Activated CD8-positive, alpha-beta T cell treated with anti-CD3 and anti-CD28 coated beads, Interleukin-2, amount 10 ng/mL, durations not matched to agents 7 days and 5 days (primary cell): Measurements from ENCODE around the gene VDAC2. TPM values are rescaled to one million over a fixed set of nuclear protein-coding genes. Genes with fewer than 3 reads are reported as not detected.

Experiments used
- ATAC-seq: fragments of 150-1000 bp; cut with Tn5 transposase; one replicate; pipeline ENCODE4 v1.10.0; 2021; ENCODE audit warnings: moderate library complexity
- CTCF ChIA-PET: fragments of 350-600 bp; sonication (Branson Sonifier 250); formaldehyde crosslinking; loops from one replicate; lab custom pipeline; 2021; ENCODE audit warnings: antibody characterized with exemption; lab: Charles Lee
- POLR2A ChIA-PET: fragments of 350-600 bp; sonication (Branson Sonifier 250); formaldehyde crosslinking; loops from one replicate; lab custom pipeline; 2021; ENCODE audit warnings: antibody characterized with exemption; lab: Charles Lee
- DNase-seq: peaks from one replicate; pipeline ENCODE4 v3.0.0-alpha.2; 2020
- H3K27ac Mint-ChIP-seq: one replicate; pipeline ENCODE4 v1.8.0; 2021; ENCODE audit warnings: mild to moderate bottlenecking, mixed read lengths
- H3K27me3 Mint-ChIP-seq: one replicate; pipeline ENCODE4 v1.8.0; 2021; ENCODE audit warnings: low read depth, mixed read lengths
- H3K36me3 Mint-ChIP-seq: one replicate; pipeline ENCODE4 v1.8.0; 2021; ENCODE audit warnings: low read depth, mixed read lengths
- H3K4me1 Mint-ChIP-seq: one replicate; pipeline ENCODE4 v1.8.0; 2021; ENCODE audit warnings: low read depth, mixed read lengths
- H3K4me3 Mint-ChIP-seq: one replicate; pipeline ENCODE4 v1.8.0; 2021; ENCODE audit warnings: mild to moderate bottlenecking, mixed read lengths
- H3K9me3 Mint-ChIP-seq: one replicate; pipeline ENCODE4 v1.8.0; 2022; ENCODE audit warnings: mixed read lengths; ENCODE audit not compliant: insufficient read depth
- total RNA-seq, 2 experiments: library from RNA; stranded (reverse); gene quantifications; one replicate each; pipeline ENCODE4 v1.2.3, GENCODE V29; 2021

VDAC2 gene
- total RNA-seq, 2 experiments from 2014 or later = 152 to 159 TPM

GRCh38 chr10:75238182-75239095 lies 27.8 kb downstream of the VDAC2 start:
- Mint-ChIP-seq H3K27ac (no peak overlapping the region), H3K9me3 (no peaks in the 10 kb centered on the region), H3K27me3 (no peaks in the 10 kb centered on the region), H3K4me3 (no peak overlapping the region), H3K36me3 (peaks cover 6% of the 10 kb centered on the region), H3K4me1 (peaks cover 13% of the 10 kb centered on the region)
- DNase-seq (no peak), ATAC-seq (no peak)
- ChIA-PET CTCF (interaction anchor here (1.4 to 12.8 kb wide), 4 partner anchors 27 to 140 kb away, joined by 4 to 279 read pairs (median 36); partner anchors contain the start of genes SAMD8 and VDAC2), POLR2A (interaction anchor here (1.0 kb wide), 1 partner anchor 219 kb away, joined by 3 read pairs; no protein-coding TSS in a partner anchor)

- Mint-ChIP-seq H3K4me1 (peaks cover 8% of the 10 kb centered on the region), H3K27ac (no peak overlapping the region), H3K9me3 (no peaks in the 10 kb centered on the region), H3K4me3 (no peak overlapping the region), H3K36me3 (no peaks in the 10 kb centered on the region), H3K27me3 (no peaks in the 10 kb centered on the region)
- DNase-seq (no peak), ATAC-seq (no peak)
- ChIA-PET POLR2A (no interaction called here), CTCF (interaction anchor here (12.8 kb wide), 1 partner anchor 55 kb away, joined by 279 read pairs; no protein-coding TSS in a partner anchor)
Measured at GRCh38 chr10:75239096-75239790, 28.6 kb downstream of the VDAC2 start.

GRCh38 chr10:75240329-75241076 lies 29.9 kb downstream of the VDAC2 start:
- Mint-ChIP-seq H3K27ac (no peak overlapping the region), H3K27me3 (no peaks in the 10 kb centered on the region), H3K9me3 (no peaks in the 10 kb centered on the region), H3K36me3 (no peaks in the 10 kb centered on the region), H3K4me3 (no peak overlapping the region), H3K4me1 (peaks cover 8% of the 10 kb centered on the region)
- no peak for DNase-seq
- POLR2A ChIA-PET = interaction anchor here (0.6 kb wide), 2 partner anchors 71 to 513 kb away, joined by 3 read pairs; no protein-coding TSS in a partner anchor
- ATAC-seq = no peak
- CTCF ChIA-PET = no interaction called here

GRCh38 chr10:75243426-75243825 lies 32.8 kb downstream of the VDAC2 start:
- ATAC-seq (no peak), DNase-seq (no peak)
- H3K4me3 Mint-ChIP-seq = no peak overlapping the region
- H3K27ac Mint-ChIP-seq = no peak overlapping the region
- POLR2A ChIA-PET = no interaction called here
- no peaks in the 10 kb centered on the region for H3K27me3 Mint-ChIP-seq
- no peaks in the 10 kb centered on the region for H3K4me1 Mint-ChIP-seq
- CTCF ChIA-PET = no interaction called here
- H3K36me3 Mint-ChIP-seq = no peaks in the 10 kb centered on the region
- no peaks in the 10 kb centered on the region for H3K9me3 Mint-ChIP-seq

GRCh38 chr10:75244487-75245353 lies 34.1 kb downstream of the VDAC2 start:
- Mint-ChIP-seq H3K9me3 (no peaks in the 10 kb centered on the region), H3K4me3 (no peak overlapping the region), H3K27ac (no peak overlapping the region), H3K36me3 (no peaks in the 10 kb centered on the region), H3K4me1 (no peaks in the 10 kb centered on the region), H3K27me3 (no peaks in the 10 kb centered on the region)
- ATAC-seq (no peak), DNase-seq (no peak)
- ChIA-PET POLR2A (no interaction called here), CTCF (interaction anchor here (1.0 kb wide), 1 partner anchor 8 kb away, joined by 3 read pairs; no protein-coding TSS in a partner anchor)

- no peak overlapping the region for H3K27ac Mint-ChIP-seq
- ChIA-PET POLR2A (no interaction called here), CTCF (interaction anchor here (1.0 to 1.6 kb wide), 2 partner anchors 9 kb away, joined by 3 to 4 read pairs; no protein-coding TSS in a partner anchor)
- H3K4me3 Mint-ChIP-seq = no peak overlapping the region
- no peaks in the 10 kb centered on the region for H3K36me3 Mint-ChIP-seq
- no peaks in the 10 kb centered on the region for H3K4me1 Mint-ChIP-seq
- DNase-seq (no peak), ATAC-seq (no peak)
- H3K9me3 Mint-ChIP-seq = no peaks in the 10 kb centered on the region
- H3K27me3 Mint-ChIP-seq = no peaks in the 10 kb centered on the region
Measured at GRCh38 chr10:75245354-75246250, 35.0 kb downstream of the VDAC2 start.

GRCh38 chr10:75246506-75246905 lies 35.9 kb downstream of the VDAC2 start:
- ChIA-PET CTCF (interaction anchor here (1.6 kb wide), 1 partner anchor 10 kb away, joined by 4 read pairs; no protein-coding TSS in a partner anchor), POLR2A (no interaction called here)
- Mint-ChIP-seq H3K4me3 (no peak overlapping the region), H3K27ac (no peak overlapping the region), H3K4me1 (no peaks in the 10 kb centered on the region), H3K36me3 (no peaks in the 10 kb centered on the region), H3K27me3 (peaks cover 3% of the 10 kb centered on the region), H3K9me3 (no peaks in the 10 kb centered on the region)
- ATAC-seq (no peak), DNase-seq (no peak)

GRCh38 chr10:75247797-75248196 lies 37.2 kb downstream of the VDAC2 start:
- H3K36me3 Mint-ChIP-seq = no peaks in the 10 kb centered on the region
- ATAC-seq (no peak), DNase-seq (no peak)
- H3K9me3 Mint-ChIP-seq = peaks cover 8% of the 10 kb centered on the region
- ChIA-PET POLR2A (no interaction called here), CTCF (no interaction called here)
- H3K27ac Mint-ChIP-seq = no peak overlapping the region
- H3K4me1 Mint-ChIP-seq = no peaks in the 10 kb centered on the region
- H3K27me3 Mint-ChIP-seq = peaks cover 3% of the 10 kb centered on the region
- no peak overlapping the region for H3K4me3 Mint-ChIP-seq

GRCh38 chr10:75250934-75251333 lies 40.3 kb downstream of the VDAC2 start:
- Mint-ChIP-seq H3K27ac (no peak overlapping the region), H3K4me3 (no peak overlapping the region), H3K36me3 (no peaks in the 10 kb centered on the region), H3K9me3 (peaks cover 21% of the 10 kb centered on the region), H3K4me1 (no peaks in the 10 kb centered on the region), H3K27me3 (peaks cover 3% of the 10 kb centered on the region)
- ChIA-PET CTCF (no interaction called here), POLR2A (no interaction called here)
- no peak for ATAC-seq
- DNase-seq = no peak
